GM12891 (cell line): ENCODE measurements around the gene PSME2.

ENCODE experiments used
- POLR2A ChIP-seq: IDR thresholded peaks from 2 replicates; pipeline ENCODE4 v1.6.1; 2011; ENCODE audit warnings: low read depth, low read length, control low read depth
- POLR2AphosphoS5 ChIP-seq: IDR thresholded peaks from 2 replicates; pipeline ENCODE4 v1.6.1; 2011; ENCODE audit warnings: low read depth, low read length, control low read depth
- POU2F2 ChIP-seq: IDR thresholded peaks from 2 replicates; pipeline ENCODE4 v1.6.1; 2011; ENCODE audit warnings: low read depth, mild to moderate bottlenecking, control low read depth, low read length, moderate library complexity
- TAF1 ChIP-seq: IDR thresholded peaks from 2 replicates; pipeline ENCODE4 v1.6.1; 2011; ENCODE audit warnings: low read depth, low read length, control low read depth

DNA sequence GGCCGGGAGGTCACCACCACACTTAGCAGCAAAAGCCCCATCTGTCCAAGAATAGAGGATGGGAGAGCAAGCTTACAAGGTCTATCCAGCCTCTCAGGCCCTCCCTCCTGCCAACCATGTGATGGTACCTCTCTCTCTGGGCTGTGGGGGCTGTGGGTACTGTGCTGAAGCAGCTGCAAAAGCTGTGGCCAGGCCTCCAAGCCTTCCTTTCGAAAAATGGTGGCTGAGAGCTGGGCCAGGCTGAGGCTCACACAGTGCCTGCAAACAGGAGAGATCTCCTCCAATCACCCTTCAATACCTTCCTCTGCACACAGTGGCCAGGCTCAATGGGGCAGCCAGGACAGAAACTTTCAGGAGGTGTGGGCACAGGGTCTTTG lies 41.1 kb upstream of the PSME2 start:
- TF ChIP-seq POLR2AphosphoS5 (no peak), TAF1 (no peak), POLR2A (no peak), POU2F2 (no peak)
